DMS153 treated with DMSO at 0.1 percent for 48 hours (cell line): ENCODE data around the gene HSPB7.
"Not testable (repeated sequence)": the region's sequence is repeated elsewhere in the genome, so short reads cannot be mapped to it uniquely, and the experiment has no call there.

Source experiments
- DNase-seq: peaks from one replicate; lab custom pipeline; 2025; ENCODE audit not compliant: unreplicated experiment; lab: John Stamatoyannopoulos, UW

The HSPB7 gene

DNA sequence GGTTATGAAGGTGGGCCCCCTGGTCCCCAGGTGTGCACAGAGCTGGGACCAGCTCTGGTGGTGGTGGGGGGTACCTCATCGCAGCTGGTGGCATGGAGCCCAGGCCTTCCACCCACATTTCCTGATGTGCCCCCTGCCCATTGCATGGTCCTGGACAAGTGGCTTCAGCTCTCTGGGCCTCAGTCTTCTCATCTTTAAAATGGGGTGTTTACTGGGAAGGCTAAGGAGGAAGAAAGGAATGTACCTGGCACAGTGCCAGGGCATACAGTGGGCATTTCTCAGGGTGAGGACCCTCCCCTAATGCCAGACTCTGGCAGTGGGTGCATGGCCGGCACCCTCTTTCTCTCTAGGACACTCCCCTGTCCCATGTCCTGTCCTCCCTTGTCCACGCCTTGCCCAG lies 33.2 kb upstream of the HSPB7 start:
- DNase-seq = no peak

DNA sequence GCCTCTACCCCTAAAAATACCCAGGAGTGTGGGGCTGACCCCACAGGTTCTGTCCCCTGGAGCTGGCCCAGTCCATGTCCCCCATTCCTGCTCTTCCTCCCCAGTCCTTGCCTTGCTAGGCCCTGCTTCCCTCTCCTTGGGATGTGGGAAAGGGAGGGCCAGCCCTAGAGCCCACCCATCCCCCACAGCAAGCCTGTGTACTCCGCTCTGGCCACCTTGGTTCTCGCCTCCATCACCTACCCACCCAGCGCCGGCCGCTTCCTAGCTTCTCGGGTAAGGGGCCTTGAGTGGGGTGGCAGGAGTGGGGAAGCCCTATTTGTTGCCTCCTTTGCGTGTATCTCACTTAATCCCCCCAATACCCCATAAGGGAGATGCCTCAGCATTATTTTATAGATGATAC lies 32.5 kb upstream of the HSPB7 start:
- no peak for DNase-seq

DNA sequence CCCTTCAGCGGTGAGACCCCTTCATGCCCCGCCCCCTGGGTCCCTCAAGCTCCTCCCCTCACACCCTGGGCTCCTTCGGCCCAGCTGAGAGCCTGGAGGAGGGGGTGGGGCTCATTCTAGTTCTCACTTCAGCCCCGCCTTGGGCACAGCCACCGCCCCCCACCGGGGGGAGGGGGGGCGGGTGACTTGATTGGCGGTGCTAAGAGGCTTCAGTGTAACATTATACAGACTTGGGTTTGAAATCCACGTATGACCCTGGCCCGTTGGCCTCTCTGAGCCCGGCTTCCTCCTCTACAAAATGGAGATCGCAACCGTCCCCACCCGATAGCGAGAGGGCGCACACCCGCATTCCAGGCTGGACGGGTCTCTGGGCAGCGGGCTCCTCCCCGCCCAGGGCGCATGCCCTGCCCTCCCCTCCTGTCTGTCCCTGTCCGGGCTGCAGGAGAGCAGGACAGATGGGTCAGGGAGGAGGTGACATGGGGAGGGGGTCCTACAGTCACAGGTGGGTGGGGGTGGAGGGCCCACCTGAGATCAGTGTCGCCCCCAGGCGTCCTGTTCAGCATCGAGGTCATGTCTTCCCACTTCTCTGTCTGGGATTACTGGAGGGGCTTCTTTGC lies 30.8 kb upstream of the HSPB7 start:
- no peak for DNase-seq

DNA sequence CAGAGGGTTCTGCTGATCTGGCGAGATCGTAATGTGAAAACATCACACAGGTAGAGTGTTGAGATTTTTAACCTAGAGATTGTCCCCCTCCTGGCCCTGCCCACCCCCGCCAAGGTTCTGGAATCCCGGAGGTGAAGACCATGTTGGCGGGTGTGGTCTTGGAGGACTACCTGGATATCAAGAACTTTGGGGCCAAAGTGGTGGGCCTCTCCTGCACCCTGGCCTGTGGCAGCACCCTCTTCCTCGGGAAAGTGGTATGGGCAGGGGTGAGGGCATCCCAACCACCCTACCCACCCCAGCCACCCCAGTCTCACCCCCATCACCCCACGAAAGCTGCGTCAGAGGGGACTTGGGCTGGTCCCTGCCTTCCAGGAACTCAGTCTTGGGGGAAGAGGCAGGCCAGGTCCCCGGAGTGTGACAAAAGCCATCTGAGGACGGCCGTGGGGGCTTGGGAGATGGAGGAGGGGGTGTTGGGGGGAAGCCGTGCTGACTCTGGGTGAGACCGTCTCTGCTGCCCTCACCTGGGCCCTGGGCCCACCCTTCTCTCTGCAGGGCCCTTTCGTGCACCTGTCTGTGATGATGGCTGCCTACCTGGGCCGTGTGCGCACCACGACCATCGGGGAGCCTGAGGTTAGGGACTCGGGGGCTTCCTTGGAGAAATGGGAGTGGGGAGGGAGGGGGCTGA lies 30.1 kb upstream of the HSPB7 start:
- no peak for DNase-seq

DNA sequence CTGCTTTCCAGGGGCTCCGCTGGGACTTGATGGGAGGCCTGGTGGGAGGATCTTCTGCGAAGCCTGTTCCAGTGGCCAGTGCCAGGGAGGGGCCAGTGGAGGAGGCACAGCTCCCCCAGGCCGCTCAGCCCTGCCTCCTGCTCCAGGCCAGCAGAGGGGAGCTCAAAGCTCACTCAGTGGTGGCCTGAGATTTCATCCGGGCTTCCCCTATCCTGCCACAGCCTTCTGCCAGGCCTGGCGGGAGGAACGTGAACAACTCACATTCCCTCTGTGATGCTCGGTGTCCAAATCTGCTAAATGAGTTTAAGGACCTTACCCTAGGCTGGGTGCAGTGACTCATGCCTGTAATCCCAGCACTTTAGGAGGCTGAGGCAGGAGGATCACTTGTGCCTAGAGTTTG lies 29.0 kb upstream of the HSPB7 start:
- no peak for DNase-seq

DNA sequence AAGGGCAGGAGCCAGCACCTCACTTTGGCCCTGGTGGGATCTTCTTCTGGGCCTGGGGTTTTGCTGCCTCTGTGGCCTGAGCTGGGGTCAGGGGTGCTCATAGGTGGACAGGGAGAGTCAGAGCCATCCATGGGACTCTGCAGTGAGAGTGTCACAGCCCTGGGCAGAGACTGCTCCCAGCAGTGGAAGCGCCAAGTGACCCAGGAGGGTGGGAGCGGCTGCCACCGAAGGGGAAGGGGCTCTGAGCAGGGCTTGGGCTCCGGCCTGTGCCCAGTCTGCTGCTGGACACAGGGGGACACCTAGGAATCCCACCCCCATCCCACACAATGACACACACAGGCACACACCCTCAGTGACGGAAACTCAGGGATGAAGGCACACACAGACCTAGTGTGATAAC lies 26.1 kb upstream of the HSPB7 start:
- no peak for DNase-seq

DNA sequence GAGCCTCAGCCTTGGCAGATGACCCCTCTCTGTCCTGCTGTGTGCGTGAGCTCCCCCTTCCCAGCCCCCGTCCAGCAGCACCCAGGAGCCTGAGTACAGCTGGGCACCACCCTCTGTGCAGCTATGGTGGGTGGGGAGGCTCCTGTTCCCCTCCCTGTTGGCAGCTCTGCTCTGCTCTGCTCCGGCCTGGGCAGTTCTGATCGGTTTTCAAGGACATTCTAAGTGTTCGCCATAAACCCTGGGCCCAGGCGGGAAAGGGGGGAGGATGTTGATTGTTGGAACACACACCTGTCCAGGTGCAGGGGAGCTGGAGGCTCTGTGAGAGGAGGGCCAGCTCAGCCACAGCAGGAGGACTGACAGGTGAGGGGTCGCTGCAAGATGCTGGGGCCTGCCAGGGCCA lies 25.7 kb upstream of the HSPB7 start, which contains the start of gene CLCNKB:
Gene CLCNKB (plus strand): TSS at position 262 of the 400 bp plus-strand sequence. CDS start 711 bp downstream, outside the sequence.
- no peak for DNase-seq

DNA sequence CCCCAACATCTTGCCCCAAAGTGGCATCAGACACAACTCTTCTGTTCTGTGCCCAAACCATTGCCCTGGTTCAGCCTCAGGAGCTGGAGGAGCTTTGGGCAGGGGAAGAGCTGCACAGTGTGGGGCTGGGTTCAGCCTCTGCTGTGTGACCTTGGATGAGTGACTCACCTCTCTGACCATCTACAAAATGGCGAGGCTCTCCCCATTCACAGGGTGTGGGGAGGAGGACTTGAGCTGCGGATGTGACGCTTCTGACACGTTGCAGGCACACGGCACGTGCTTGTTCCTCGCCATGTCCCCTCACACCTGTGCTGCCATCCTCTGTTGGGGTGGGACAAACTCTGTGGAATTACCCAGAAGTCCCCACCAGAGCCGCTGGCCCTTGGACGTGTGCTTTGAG lies 24.8 kb upstream of the HSPB7 start:
- not testable (repeated sequence) for DNase-seq

DNA sequence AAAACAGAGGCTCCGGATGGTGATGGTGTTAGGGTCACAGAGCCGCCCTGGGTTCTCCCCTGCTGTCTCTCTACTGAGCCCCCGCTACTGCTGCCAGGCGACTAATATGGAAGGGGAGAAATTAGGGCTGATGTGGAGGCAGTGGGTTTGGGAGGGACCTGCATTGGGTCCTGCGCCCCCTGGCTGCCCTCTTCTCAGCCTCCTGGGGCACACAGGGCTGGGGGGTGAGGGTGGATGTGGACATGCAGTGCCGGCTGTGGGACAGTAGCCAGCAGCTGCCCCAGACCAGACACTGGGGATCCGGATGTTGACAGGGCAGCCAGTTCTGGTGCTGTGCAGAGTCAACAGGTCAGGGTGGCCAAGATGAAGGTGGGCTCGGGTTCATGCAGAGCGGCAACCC lies 24.3 kb upstream of the HSPB7 start:
- no peak for DNase-seq

DNA sequence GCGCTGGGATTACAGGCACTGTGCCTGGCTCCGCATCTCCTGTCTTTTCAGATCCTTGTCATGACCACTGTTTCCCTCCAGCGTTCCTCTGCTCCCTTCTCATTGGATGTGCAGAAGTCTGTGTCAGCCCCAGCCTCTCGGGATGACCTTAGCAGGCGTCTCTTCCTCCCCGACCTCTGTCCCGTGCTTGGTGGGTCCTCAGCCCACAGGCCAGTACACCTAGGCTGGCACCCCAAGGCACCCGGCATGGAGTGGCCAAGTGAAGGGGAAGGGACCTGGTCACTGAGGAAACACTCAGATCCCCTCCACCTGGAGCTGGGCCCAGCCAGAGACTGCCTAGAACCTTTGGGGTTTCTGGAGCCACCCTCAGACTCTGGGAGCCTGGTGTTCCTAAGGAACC lies 23.4 kb upstream of the HSPB7 start:
- no peak for DNase-seq

DNA sequence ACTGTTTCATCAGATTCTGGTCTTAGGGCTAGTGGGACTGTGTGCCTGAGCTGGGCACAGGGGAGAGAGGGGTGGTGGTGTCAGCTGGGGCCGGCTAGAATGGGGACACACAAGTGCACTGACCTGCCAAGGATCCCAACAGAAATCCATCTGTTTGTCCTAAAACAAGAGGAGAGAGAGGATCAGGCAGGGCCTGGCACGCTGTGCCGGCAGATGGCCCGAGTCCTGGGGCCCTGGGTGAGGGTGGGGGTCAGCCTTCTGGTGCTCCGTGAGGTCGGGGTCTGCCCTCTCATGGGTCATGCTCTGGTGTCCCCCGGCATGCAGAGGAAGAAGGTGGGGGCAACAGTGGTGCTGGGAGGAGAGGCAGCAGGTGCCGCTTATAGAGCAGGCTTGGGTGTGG lies 22.0 kb upstream of the HSPB7 start:
- not testable (repeated sequence) for DNase-seq

DNA sequence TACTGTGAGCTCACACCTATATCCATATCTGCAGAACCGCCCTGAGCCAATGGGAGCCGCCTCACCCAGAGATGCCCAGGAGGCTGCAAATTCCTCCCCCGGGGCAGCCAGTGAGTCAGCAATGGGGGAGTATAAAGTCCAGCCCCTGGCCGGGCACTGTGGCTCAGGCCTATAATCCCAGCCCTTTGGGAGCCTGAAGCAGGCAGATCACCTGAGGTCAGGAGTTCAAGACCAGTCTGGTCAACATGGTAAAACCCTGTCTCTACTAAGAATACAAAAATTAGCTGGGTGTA lies 20.7 kb upstream of the HSPB7 start:
- no peak for DNase-seq

DNA sequence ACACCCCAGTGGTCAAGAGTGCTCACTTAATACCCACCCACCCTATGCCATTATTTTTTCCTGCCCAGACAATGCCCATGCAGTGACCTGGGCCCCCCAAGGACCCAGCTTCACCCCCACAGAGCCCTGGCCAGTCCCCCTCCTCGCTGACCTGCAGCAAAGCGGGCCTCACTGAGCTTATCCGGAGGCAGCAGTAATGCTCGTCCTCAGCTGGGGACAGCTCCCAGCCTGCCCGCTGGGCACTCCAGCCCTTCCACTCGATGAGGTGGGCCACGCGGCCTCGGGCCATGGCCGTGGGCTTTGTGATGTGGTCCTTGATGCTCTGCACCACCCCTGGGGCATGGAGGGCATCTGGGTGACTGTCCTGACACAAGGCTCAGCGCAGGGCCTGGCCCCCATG lies 18.6 kb upstream of the HSPB7 start:
- not testable (repeated sequence) for DNase-seq

DNA sequence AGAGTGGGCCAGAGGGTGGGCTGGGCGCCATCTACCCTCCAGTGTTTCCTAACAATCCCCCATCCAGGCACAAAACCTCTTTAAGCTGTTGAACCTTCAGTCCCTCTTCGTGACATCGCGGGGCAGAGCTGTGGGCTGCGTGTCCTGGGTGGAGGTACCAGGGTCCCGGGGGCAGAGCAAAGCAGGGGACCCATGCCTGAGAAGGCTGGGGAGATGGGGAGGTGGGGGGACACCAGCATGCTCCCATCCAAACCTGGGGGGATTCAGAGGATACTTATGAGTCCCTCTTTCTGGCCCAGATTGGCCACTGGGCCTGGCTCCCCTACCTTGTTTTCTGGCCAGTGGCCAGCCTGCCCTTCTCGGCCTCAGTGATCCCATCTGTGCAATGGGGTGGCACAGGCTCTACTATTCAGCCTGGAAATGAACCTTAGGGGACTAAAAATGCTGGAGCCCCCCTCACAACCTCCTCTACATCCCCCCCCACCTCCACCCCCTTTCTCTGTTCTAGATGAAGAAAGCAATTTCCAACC lies 15.3 kb upstream of the HSPB7 start:
- not testable (repeated sequence) for DNase-seq

DNA sequence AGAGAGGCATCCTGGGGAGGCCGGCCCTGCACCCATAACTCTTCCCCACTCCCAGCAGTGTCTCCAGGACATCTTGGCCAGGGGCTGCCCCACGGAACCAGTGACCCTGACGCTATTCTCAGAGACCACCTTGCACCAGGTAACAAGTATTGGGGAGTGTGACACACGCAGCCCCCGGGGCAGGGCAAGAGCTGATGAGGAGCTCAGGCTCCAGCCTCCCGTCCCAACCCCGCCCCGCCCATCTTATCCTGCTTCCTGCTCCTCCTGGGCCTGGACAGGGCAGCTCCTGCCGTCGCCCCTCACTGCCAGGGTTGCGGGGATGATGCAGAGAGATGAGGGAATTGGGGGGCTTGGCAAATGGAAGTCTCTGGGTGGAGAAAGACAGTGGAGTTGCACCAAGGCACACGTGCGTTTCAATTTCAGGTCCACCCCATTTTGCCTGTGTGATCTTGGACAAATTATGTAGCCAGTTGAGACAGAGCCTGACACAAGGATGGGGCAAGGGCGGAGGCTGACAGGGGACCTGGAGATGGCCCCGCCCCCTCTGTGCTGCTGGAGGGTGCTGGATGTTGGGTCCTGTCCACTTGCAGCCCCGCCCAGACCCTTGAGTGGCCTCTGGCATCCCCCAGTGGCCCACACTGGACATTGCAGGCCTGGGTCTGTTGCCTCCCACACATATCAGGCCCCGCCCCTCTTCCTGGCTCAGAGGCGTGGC lies 14.7 kb upstream of the HSPB7 start:
- DNase-seq = peak; percentile 17

DNA sequence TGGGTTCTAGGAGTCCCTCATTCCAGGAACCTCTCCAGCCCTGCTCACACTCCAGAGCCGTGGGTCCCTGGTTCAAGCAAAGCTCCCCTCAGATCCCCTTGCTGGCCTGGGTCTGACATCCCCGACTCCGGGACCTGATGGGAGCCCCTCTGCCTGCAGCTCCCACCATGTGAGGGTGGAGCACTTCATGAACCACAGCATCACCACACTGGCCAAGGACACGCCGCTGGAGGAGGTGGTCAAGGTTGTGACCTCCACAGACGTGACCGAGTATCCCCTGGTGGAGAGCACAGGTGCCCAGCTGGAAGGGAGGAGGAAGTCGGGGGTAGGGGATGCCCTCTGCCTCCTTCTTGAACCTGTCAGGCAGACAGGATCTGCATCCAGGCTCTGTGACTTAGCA lies 13.7 kb upstream of the HSPB7 start:
- DNase-seq = no peak

DNA sequence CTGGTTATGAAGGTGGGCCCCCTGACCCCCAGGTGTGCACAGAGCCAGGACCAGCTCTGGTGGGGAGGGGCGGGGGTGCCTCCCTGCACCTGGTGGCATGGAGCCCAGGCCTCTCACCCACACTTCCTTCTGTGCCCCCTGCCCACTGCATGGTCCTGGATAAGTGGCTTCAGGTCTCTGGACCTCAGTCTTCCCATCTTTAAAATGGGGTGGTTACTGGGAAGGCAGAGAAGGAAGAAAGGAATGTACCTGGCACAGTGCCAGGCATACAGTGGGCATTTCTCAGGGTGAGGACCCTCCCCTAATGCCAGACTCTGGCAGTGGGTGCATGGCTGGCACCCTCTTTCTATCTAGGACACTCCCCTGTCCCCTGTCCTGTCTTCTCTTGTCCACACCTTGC lies 11.4 kb upstream of the HSPB7 start:
- no peak for DNase-seq

DNA sequence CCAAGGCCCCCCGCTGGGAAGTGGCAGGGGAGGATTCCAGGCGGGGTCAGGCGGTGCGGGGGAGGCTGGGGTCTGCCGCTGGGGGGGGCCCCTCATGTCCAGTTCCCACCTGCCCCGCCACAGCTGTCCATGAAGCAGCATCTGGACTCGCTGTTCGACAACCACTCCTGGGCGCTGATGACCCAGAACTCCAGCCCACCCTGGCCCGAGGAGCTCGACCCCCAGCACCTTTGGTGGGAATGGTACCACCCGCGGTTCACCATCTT lies 11.1 kb upstream of the HSPB7 start:
- DNase-seq = not testable (repeated sequence)

DNA sequence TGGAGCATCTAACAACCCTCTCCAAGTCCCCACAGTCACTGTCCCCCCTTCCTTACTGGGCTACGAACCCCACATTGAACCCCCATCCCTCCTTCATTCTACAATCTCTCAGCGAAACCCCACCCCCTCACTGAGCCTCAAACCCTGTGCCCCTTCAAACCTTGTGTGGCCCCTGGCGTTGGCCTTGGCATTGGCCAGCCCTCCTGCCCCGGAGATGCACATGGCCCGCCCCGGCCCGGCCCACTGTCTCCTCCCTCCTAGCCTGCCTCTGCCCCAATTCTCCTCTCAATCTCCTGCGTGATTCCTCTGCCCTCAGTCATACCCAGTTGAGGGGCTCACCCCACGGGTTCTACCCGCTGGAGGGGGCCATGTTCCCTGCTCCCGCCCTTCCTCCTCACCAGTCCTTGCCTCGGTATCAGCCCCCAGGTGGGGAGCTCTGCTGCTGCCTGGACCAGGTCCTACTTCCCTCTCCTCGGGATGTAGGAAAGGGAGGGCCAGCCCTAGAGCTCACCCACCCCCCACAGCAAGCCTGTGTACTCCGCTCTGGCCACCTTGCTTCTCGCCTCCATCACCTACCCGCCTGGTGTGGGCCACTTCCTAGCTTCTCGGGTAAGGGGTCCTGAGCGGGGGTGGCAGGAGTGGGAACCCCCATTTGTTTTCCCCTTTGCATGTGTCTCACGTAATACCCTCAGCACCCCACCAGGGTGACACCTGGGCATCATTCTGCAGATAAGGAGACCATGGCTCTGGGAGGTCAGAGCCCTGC lies 10.6 kb upstream of the HSPB7 start:
- DNase-seq = no peak

DNA sequence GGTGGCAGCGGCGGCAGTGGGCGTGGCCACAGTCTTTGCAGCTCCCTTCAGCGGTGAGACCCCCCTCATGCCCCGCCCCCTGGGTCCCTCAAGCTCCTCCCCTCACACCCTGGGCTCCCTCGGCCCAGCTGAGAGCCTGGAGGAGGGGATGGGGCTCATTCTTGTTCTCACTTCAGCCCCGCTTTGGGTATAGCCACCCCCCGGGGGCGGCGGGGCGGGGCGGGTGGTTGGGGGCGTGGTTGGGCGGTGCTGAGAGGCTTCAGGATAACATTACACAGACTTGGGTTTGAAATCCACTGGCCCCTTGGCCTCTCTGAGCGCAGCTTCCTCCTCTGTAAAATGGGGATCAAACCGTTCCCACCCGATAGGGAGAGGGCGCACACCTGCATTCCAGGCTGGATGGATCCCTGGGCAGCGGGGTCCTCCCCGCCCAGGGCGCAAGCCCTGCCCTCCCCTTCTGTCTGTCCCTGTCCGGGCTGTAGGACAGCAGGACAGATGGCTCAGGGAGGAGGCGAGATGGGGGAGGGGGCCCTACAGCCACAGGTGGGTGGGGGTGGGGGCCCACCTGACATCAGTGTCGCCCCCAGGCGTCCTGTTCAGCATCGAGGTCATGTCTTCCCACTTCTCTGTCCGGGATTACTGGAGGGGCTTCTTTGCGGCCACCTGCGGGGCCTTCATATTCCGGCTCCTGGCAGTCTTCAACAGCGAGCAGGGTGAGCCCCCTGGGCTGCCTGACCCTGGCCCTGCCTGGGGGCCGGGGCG lies 9.1 kb upstream of the HSPB7 start:
- no peak for DNase-seq

DNA sequence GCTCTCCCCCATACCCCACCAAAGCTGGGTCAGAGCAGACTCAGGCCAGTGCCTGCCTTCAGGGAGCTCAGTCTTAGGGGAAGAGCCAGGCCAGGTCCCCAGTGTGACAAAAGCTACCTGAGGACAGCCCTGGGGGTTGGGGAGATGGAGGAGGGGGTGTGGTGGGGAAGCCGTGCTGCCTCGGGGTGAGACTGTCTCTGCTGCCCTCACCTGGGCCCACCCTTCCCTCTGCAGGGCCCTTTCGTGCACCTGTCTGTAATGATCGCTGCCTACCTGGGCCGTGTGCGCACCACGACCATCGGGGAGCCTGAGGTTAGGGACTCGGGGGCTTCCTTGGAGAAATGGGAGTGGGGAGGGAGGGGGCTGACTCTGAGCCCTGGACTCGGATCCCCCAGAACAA lies 8.5 kb upstream of the HSPB7 start:
- DNase-seq = not testable (repeated sequence)
